SK-MEL-5 (cell line): ENCODE results near the gene SGF29. TPM values are rescaled to one million over a fixed set of nuclear protein-coding genes. Genes with fewer than 3 reads are reported as not detected.
"Not testable (repeated sequence)": the region's sequence is repeated elsewhere in the genome, so short reads cannot be mapped to it uniquely, and the experiment has no call there.

Source experiments
- DNase-seq: peaks from one replicate; pipeline ENCODE4 v3.0.0-alpha.2; 2016; ENCODE audit warnings: low read depth, low spot score
- in situ Hi-C: cut with HindIII; loops from 2 replicates; pipeline ENCODE4 v1.10.0; 2016; ENCODE audit warnings: low sequenced_read_pairs, high pct_unique_total_duplicates, low pct_unique_long_range_greater_than_20kb
- total RNA-seq: library from RNA; depleted of rRNA; stranded (reverse); fragments of >200 nt; shearing (Covaris generic); gene quantifications from 2 replicates; pipeline ENCODE4 v1.2.3, GENCODE V29; 2014

The SGF29 gene
- total RNA-seq, 1 experiment from 2014 or later: 11.0 TPM

GRCh38 chr16:28601589-28601988 lies 47.9 kb downstream of the SGF29 start:
- in situ Hi-C loops, DNase-seq: not testable (repeated sequence)

- in situ Hi-C loops, DNase-seq: not testable (repeated sequence)
Measured at GRCh38 chr16:28602062-28602461, 48.3 kb downstream of the SGF29 start.

GRCh38 chr16:28602529-28602928 lies 48.8 kb downstream of the SGF29 start:
- DNase-seq: no peak
- in situ Hi-C loops: no loop called here

- no peak for DNase-seq
- in situ Hi-C loops: no loop called here
Measured at GRCh38 chr16:28603381-28604185, 49.9 kb downstream of the SGF29 start.

DNA sequence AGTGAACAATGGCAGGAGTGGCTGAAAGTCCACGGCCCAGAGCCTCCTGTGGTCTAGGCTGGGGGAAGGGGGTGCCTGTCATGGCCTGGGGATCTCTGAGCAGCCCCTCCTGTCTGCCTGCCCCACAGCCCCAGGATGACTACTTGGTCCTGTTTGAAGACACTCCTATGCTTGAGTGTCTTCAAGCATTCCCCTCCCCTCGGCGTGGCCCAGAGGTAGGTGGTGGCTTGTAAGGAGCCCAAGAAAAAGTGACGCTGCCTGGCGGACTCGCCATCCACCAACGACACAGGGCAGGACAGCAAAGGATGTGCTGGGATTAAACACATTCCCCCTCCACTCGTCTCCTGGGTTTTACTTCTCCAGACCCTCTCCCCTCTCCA lies 50.5 kb downstream of the SGF29 start:
- DNase-seq: no peak
- in situ Hi-C loops: no loop called here

GRCh38 chr16:28606291-28607115 lies 52.8 kb downstream of the SGF29 start:
- DNase-seq: no peak
- in situ Hi-C loops: no loop called here

DNA sequence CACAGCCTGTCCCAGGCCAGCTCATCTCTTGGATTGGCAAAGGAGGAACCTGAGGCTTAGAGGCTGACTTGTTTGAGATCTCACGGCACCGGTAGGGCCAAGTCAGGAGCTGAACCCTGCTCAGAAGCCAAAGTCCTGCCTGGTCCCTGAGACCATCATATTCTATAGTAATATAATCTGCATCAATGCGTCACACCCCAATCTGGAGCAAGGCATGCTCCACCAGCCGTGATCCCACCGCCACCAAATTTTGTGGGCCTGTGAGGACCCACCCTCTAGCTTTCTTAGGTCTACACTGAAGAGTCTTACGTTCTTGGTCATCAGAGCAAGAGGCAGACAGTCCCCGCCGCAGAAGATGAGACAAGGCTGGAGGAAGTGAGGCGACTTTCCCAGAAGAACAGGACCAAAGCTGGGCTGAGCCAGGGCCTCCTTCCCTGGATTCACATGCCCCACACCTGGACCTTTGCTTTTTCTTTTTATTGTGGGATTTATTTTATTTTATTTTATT lies 53.5 kb downstream of the SGF29 start:
- in situ Hi-C loops: no loop called here
- no peak for DNase-seq

DNA sequence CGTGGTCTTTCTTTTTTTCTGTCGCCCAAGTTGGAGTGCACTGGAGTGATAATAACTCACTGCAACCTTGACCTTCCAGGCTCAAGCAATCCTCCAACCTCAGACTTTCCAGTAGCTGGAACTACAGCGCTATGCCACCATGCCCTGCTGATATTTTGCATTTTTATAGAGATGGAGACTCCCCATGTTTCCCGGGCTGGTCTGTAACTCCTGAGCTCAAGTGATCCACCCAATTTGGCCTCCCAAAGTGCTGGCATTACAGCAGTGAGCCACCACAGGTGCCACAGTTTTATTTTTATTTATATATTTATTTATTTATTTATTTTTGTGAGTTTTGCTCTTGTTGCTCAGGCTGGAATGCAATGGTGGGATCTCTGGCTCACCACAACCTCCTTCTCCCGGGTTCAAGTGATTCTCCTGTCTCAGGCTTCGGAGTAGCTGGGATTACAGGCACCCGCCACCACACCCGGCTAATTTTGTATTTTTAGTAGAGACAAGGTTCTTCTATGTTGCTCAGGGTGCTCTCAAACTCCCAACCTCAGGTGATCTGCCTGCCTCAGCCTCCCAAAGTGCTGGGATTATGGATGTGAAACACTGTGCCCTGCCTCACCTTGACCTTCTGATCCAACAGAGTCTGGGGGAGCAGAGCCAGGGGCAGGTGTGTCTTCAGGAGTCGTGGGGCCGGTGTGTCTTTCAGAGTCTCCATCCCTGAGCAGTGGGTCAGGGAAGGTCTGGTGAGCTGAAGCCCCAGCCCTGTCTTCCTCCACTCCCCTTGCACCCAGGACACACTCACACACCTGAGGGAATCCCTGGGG lies 54.2 kb downstream of the SGF29 start:
- DNase-seq, in situ Hi-C loops: not testable (repeated sequence)

- in situ Hi-C loops, DNase-seq: not testable (repeated sequence)
Measured at GRCh38 chr16:28608496-28608808, 54.7 kb downstream of the SGF29 start.

DNA sequence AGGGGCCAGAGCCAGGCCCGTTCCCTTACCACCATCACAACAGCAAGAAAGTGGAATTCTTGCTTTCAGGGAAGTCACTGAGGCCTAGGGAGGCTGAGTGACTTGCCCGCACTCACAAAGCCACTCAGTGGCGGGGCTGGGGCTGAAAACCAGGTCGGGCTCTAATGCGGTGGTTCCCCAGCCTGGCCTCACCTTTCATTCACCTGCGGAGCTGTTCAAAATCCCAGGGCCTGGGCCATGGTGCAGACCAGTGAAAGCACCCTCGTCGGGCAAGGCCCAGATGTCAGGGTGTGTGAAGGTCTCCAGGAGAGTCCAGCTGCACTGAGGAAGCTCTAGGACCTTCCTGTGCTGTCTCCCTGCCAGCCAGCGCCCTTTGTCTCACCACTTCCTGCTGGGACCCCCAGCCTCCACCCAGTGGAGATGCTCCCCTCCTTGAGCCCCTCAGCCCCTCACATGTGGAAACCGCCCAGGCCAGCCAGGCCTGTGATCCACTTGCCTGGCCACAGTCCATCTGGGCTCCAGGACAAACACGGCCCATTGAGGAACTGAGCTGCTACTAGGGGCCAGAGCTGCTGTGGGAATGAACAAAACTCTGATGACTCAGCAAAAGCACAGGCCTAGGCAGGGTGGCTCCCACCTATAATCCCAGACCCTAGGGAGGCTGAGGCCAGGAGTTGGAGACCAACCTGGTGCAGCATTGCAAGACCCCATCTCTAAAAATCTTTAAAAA lies 55.3 kb downstream of the SGF29 start:
- in situ Hi-C loops, DNase-seq: not testable (repeated sequence)

- DNase-seq: no peak
- in situ Hi-C loops: no loop called here
Measured at GRCh38 chr16:28609631-28610594, 56.2 kb downstream of the SGF29 start, which contains the start of gene SULT1A1. Gene SULT1A1, minus strand, starts transcription at chr16:28610044. Its CDS starts 1,189 bp downstream, at chr16:28608855.

GRCh38 chr16:28610595-28611191 lies 57.0 kb downstream of the SGF29 start:
- no peak for DNase-seq
- in situ Hi-C loops: no loop called here

DNA sequence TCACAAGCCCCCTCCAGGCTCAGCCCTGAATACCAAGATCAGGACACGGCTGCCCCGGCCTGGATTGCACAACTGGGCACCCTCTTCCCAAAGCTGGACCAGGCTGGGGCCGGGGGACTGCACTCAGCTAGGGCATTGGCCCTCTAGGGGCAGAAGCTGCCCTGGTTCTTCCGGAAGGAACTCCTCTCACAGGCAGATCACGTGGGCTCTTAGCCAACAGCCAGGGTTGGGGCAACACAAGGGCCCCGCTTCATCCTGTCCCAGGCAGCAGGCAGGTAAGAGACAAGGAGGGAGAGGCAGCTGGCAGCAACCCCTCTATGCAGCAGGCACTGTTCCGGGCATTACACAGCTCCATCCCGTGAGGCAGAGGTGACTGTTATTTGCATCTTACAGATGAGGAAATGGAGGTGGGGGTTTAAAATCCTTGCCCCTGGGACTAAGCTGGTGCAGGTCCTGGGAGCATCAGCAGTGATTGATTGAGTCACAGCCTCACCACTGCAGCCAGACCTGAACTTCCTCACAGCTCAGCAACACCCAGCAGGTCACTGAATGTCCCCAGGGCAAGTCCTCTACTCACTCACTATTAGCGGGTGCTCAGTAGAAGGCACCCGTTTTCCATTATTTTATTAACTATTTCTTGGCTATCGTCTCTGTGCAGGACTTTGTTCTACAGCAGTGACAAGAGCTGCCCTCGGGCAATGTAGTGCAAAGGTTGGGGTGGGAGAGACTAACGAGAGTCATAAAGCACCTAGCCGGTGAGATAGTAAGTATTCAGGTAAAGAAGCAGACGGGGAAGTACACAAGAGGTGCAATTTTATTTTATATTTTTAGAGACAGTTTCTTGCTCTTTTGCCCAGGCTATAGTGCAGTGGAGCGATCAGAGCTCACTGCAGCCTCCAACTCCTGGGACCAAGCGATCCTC lies 58.9 kb downstream of the SGF29 start:
- DNase-seq, in situ Hi-C loops: not testable (repeated sequence)

- DNase-seq, in situ Hi-C loops: not testable (repeated sequence)
Measured at GRCh38 chr16:28613912-28614311, 60.2 kb downstream of the SGF29 start.

DNA sequence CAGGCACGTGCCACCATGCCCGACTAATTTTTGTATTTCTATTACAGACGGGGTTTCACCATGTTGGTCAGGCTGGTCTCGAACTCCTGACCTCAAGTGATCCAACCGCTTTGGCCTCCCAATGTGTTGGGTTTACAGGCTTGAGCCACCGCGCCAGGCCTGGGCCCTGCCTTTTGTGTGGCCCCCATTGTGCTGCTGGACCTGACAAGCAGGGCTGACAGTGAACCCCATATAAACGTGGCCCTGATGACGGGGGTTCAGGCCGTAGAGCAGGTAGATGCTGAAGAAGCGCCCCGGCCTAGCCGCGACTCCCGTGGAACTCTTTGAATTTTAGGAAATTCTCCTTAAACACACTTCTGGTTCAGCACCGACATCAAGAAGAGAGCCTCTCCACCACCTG lies 60.8 kb downstream of the SGF29 start:
- DNase-seq, in situ Hi-C loops: not testable (repeated sequence)
